HG02678 (cell line): ENCODE results near the gene PDGFA.

ENCODE experiments used
- ATAC-seq: cut with Tn5 transposase; IDR thresholded peaks from one replicate; pipeline ENCODE4 v1.9.1; 2021; ENCODE audit warnings: mild to moderate bottlenecking, moderate library complexity; ENCODE audit not compliant: unreplicated experiment

PDGFA gene

DNA sequence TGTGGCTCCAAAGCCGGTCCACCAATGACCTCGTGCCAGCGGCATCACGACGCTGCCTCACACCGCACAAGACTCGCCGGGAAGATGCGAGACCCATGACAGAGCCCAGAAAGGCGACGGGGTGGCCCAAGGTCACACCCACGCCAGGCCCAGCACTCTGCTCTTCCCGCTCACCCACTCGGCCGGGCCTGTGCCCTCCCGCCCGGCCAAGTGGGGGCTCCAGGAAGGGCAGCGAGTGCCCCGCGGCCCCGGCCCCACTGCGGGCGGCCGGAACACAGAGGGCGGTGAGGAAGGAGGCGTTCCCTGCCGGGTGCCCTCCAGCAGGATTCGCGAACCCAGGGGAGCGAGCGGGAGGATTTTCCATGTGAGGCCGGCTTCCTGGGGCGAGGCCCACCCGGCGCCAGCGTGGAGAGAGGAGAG is 56.3 kb downstream of the PDGFA start:
- no peak for ATAC-seq

DNA sequence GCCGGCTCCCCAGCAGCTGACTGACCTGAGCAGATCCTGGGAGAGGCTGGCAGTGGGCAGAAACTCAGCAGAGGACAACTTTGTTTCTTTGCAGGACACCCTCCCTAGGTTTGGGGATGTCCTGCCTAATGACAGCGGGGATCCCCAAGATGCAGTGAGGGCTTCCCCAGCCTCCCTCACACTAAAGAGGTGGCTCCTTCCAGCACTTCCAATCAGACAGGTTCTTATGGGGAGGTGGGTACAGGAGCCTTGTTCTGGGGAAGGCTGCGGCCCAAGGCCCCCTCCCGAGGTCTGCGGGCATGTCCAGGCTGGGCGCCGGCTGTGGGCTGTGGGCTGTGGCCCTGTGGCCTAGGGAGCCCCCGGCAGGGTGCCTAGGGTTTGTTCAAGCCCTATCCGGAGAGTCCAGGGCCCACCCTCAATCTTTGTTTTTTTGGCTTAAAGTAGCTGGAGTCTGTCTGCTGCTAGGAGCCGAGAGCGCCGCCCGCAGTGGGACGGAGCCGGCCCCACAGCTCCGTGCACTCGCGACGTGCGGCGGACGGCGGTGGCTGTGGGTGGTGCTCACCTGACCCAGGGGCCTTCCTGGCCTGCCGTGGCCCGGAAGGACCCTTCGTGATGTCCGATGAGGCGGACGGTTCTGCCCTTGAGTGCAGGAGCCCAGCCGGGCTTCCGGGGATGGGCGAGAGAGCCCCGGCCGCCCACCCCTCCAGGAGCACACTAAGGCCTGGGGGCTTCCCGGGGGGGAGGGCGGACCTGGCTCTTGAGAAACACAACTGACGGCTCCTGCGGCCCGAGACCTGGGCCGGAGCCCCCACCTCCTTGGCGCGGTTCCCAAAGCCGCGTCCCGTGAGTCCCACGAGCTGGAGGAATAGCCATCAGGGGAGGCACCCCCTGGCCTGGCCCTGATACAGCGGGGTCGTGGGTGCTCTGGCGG is 57.2 kb downstream of the PDGFA start:
- ATAC-seq = no peak

DNA sequence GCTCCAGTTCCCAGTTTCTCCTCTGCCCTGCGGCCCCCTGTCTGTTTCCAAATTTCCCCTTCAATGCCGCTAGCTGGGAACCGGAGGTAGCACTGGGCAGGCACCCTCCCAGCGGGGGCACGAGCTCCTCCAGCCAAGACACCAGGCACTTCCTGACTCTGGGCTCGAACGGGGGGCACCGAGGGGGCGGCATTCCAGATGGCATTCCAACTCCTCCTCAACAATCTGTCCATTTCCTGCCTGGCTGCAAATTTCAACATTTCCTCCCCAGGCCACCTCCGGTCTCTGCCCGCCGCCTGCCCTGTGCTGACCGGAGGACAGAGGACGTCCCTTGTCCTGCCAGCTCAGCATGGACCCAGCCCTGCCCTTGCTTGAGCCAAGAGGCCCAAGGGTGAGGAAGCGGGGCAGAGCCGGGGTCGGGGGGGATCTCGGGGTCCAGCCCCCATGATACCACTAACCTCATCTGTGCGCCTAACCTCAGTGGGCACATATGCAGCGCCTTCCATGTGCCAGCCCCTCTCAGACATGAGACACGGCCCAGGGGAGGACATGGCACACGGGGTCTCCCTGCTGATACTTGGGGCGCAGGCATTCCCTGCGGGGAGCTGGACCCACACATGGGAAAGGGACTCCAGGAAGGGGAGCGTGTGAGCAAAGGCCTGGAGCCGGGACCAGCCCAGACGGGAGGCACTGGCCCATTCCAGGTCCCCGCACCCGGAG is 58.0 kb downstream of the PDGFA start:
- no peak for ATAC-seq

DNA sequence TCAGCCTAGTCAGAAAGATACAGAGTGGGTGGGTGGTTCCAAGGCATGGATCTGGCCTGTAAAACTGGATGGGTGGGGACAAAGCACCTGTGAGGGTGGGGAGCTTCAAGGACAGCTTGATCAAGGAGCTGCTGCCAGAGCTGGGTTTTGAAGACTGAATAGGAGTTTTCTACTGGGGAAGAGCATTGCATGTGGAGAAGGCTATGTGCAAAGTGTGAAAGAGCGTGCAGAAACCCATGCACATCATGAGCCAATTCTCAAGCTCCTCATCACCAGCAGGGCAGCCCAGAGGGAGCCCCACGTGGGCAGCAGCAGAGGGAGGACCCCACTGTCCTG is 58.6 kb downstream of the PDGFA start:
- no peak for ATAC-seq

DNA sequence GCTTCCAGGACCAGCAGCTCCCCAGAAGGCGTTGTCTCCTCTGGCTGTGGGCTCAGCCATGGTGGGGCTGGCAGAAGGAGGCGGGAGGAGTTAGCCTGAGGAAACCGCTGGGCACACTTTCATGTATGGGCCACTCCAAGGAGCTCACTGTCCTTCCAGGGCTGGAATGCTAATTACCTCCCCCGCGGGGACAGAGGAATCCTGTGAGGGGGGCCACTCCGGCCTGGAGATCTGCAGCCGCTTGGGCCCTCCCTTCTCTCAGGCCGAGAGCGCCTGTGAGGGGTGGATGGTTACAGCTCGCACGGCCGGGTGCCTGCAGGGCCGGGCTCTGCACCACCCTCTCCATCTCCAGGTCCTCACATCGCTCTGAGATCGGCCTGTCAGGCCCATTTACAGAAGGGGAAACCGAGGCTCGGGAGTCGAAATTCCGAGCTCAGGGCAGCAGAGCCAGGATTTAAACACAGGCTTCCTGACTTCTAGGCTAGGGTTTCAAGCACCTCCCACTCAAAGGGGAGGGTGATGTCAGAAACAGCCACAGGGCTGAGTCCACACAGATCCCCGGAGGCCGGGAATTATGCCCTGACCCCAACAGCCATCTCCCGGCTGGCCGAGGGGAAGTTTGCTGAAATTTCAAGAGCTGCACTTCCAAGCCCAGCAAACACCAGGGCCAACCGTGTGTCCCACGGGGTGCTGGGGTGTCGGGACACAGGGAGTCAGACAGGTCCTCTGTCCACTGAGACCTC is 59.1 kb downstream of the PDGFA start:
- ATAC-seq = no peak

DNA sequence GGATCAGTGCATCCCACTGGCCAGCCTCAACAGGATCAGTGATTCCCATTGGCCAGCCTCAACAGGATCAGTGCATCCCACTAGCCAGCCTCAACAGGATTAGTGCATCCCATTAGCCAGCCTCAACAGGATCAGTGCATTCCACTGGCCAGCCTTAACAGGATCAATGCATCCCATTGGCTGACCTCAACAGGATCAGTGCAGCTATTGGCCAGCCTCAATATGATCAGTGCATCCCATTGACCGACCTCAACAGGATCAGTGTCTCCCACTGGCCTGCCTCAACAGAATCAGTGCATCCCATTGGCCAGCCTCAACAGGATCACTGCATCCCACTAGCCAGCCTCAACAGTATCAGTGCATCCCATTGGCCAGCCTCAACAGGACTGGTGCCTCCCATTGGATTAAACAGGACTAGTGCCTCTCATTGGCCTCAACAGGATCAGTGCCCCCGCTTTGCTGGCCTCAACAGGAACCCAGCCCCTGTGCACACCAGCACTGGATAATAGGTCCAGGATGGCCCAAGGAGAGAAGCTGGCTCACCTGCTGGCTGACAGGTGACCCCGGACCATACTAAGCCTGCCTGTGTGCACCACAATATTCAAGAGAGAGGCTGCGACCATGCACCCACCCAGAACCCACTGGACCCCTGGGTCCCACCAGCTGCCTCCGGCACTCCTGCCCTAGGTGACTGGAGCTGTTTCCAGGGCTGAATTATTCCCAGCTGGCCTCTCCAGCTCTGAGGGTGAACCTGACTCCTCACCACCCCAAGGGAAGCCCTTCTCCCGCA is 59.9 kb downstream of the PDGFA start:
- no peak for ATAC-seq

DNA sequence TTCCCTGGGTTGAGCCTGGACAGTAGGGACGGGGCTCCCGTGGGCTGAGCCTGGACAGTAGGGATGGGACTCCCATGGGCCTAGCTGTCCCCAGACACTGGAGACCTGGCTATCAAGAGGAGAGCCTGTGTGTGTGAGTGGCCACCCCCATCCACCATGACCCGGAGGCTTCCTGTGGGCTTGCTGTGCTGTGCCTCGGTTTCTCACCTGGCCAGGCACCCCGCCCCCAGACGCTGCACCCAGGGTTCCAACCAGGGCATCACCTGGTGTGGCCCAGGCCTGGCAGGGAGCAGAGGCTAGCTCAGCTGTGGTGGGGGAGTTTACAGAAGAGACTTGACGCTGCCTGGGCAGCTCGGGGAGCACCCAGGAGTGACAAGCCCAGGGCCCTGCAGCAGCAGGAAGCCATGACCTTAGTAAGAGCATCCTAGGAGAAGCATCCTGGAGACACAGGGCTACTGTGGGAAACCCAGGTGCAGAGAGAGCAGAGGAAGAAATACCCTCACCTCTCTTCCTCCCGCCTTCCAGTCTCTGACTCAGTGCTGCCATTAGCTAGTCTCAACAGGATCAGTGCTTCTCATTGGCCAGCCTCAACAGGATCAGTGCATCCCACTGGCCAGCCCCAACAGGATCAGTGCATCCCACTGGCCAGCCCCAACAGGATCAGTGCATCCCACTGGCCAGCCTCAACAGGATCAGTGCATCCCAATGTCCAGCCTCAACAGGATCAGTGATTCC is 61.0 kb downstream of the PDGFA start:
- ATAC-seq = no peak

DNA sequence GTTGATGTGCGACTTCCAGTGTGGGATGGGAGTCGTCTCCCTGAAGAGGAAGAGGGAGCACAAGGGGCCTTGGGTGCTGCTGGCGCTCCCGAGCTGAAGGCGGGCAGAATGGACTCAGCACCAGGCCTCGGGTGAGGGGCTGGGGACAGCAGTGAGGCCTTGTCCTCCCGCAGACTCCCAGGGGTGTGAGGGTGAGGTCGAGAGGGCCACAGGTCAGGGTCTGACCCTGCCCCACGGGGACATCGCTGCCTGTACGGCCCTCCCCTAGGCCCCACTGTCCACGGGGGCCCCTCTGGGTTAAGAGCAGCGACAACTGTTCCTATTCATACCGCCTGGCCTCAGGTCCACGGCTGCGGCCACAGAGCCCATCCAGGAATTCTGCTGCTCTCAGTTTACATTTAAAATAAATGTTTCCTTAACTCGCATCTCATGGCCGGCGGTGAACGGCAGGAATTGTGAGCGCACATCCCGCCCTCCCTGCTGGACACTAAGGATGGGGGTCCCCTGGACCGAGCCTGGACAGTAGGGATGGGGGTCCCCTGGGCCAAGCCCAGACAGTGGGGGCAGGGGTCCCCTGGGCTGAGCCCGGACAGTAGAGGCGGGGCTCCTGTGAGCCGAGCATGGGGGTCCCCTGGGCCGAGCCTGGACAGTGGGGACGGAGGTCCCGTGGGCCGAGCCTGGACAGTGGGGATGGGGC is 61.7 kb downstream of the PDGFA start:
- no peak for ATAC-seq

DNA sequence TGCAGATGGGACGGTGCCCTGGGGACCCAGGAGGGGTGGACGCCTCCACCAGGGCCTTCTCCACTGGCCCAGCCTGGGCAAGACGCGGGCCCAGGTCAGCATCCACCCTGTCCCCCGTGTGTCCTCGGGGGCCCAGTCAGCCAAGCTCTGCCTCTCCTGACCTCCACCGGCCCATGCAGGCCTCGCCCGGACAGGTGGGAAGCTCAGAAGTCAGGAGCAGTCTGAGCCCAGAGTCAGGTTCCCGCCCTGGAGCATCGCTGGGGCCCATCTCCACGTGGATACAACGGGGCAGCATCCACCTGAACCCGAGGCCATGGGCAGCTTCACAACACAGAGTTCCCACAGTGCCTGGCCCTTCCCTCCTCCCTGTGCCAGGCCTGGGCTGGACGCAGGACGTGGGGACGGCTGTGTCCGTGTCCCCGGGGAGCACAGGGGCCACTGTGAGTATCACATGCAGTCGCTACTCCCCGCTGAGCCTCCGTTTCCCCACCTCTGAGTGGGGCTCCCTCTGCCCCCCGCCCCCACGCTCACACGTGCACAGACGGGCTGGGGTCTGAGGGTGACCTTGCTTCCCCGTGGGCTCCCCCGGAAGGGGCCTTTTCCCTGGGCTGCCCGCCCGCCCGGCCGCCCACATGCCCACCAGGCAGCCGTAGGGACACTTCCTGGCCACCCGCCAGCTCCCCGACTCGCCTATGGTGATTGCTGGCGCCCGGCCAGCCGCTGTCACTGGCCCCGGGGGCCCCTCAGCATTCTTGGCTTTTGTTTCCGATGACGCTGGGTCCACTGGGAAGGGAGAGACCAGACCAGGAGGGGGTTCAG is 64.3 kb downstream of the PDGFA start:
- ATAC-seq = no peak

DNA sequence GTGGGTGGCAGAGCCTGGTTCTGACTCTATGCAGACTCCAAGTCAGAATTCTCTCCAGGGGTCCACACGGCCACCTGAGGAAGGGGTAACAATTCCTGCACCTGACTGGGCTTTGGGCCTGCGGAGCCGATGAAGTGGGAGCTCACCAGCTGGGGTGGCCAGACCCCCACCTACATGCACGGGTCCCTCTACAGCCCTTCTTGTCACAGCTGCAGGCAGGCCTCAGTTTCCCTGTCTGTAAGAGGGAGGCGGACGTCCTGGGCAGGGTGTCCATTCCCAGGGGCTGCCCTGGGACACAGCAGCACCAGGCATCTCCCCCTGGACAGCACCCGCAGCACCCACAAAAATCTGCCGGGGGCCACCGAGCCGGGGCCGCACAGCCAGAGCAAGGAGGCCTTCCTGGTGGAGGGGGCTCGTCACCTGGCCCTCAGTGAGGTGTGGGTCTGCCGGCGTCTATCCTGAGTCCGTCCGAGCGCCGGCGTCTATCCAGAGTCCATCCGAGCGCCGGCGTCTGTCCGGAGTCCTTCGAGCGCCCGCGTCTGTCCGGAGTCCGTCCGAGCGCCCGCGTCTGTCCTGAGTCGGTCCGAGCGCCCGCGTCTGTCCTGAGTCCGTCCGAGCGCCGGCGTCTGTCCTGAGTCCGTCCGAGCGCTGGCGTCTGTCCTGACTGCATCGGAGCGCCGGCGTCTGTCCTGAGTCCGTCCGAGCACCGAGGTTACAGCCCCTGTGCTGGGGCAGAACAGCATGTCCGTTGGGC is 65.1 kb downstream of the PDGFA start:
- ATAC-seq = no peak

DNA sequence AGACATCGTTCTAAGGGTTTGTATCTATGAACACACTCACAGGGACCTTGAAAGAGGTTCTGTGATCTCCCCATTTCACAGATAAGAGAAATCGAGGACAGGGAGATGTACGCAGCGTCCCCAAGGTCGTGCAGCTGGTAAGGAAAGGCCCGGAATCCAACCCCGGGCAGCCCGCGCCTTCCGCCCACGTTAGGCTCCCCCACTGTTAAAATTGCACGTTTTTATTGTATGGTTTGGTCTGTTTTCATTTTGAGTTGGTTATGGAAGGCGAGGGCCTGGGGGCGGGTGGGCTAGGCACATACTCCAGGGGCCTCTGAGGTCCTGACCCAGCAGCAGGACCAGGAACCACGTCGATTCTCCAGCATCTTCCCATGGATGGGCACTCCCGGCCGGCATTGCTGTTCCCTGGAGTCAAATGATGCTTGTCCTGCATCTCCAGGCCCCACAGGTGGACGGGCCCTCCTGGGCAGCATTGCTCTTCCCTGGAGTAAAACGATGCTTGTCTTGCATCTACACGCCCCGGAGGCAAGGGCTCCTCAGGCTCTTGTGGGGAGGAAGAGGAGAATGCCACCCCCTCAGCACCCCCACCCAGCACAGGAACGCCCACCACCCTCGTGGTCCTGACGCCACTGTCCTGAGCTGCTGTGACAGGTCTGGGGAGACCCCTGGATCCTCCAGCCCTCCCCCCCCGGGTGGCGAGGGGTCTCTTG is 65.9 kb downstream of the PDGFA start:
- ATAC-seq = no peak

DNA sequence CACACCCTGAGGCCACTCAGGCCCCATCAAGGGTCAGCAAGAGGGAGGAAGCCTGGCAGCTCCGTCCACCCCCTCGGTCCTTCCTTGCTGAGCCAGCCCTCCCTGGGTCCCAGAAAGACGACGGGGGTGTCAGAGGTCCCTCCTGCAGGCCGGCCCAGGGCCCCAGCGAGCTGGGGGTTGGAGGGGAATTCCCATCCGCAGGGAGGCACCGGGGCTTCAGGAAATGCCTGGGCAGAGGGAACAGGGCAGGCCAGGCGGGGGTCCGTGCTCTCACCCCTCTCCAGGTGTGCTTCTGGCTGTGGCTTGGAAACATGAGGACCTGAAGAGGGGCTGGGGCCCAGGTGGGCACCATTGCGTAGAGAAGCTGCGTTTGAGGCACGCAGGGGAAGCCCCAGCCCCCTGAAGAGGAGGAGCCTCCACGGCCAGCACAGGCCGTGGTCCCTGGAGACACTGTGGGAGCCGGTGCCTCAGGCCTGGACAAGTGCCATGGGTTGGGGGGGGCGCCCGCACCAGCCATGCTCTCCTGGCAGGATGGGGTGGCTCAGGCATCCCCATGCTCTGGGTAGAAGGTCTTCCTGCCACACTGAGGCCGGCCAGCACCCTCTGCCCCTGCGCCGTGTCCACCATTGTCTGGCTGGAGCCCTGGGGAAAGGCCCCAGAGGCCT is 66.7 kb downstream of the PDGFA start:
- ATAC-seq = no peak

DNA sequence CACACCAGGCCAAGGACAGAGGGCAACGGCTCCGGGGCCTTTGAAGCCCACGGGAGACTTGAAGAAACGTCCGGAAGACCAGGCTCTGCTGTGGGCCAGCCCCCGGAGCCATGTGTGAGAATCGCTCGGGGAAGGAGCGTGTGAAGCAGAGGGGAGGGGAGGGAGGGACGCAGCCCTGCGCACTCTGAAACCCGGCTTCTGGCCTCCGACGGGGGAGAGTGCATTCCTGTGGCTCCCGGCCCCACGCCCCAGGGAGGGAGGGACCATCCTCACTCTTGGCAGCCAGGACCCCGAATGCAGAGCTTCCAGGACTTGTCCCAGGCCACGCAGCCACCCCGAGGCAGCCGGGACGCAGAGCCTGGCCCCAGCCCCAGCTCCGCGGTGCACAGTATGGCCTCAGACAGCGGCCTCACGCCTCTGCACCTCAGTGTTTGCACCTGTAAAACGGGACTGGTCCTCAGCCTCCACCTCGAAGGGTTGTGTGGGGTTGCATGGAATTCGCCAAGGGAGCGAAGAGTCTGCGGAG is 67.4 kb downstream of the PDGFA start:
- no peak for ATAC-seq

DNA sequence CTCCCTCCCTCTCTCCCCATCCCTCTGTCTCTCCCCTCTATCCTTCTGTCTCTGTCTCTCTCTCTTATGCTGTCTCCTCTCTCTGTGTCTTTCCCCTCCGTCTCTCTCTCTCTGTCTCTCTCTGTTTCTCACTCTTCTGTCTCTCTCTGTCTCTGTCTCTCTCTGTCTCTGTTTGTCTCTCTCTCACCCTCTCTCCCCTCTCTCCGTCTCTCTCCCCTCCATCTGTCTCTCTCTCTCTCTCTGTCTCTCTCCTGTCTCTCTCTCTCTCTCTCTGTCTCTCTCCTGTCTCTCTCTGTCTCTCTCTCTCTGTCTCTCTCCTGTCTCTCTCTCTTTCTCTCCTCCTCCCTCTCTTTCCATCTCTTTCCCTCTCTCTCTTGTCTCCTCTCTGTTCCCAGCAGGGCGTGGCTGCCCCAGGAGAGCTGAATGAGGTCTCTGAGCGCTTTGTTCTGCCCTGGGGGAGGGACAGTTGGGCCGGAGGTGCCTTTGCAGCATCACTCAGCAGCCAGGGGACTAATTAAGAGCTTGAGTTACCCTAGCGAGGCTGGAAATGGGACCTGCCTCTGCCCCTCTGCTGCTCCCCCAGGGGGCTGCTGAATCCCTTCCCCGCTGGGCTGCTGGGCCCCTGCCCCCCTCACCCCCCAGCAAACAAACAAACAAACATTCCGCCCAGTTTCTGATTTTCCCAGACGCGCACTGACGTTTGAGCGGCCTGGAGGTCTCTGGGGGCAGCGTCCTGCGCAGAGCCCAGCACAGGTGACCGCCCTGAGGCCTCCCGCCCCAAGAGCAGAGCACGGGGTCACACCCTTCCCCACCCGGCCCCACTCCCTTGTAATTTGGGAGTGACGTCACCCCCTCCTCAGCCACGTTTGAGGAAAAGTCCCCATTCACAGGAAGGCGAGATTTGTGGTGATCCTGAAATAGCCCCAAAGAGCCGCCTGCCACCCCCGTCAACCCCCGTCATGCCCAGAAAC is 68.1 kb downstream of the PDGFA start:
- no peak for ATAC-seq

DNA sequence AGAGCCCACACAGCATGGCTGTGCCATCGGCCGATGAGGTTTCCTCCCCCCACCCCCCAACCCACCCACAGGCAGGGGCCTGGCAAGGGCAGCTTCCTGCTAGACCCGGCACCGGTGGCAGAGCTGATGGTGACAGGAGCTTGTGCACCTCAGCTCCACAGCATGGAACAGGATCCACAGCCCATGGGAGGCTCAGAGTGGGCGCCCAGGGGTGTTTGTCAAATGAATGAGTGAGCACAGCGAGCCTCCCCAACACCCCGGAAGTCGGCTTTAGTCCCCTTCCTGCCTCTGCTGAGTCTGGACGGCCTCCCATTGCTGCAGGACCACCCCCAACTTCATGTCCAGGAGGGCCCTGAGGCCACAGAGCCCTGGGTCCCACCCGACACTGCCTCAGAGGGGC is 68.9 kb downstream of the PDGFA start:
- no peak for ATAC-seq
